Mucosa of descending colon (tissue), 3 donors: Measurements from ENCODE around the gene NAPB. TPM values are rescaled to one million over a fixed set of nuclear protein-coding genes. Genes with fewer than 3 reads are reported as not detected.
A peak's percentile ranks its signal among the peaks of the same experiment; 100 is the strongest.

Experiments
- ATAC-seq: fragments of 200-7000 bp; cut with Tn5 transposase; one replicate; pipeline ENCODE4 v1.9.1; 2020; ENCODE audit warnings: mild to moderate bottlenecking, moderate library complexity
- DNase-seq, 3 donors: peaks; one replicate each; pipeline ENCODE4 v3.0.0-alpha.2; 2020
- H3K36me3 ChIP-seq: fragments of 200-600 bp; one replicate; pipeline ENCODE4 v1.8.0; 2021; ENCODE audit warnings: low read depth, mild to moderate bottlenecking
- H3K4me1 ChIP-seq: fragments of 200-600 bp; one replicate; pipeline ENCODE4 v1.8.0; 2021; ENCODE audit warnings: low read depth, mild to moderate bottlenecking
- H3K4me3 ChIP-seq: fragments of 200-600 bp; one replicate; pipeline ENCODE4 v1.8.0; 2021; ENCODE audit warnings: mild to moderate bottlenecking
- H3K9me3 ChIP-seq: fragments of 200-600 bp; one replicate; pipeline ENCODE4 v1.8.0; 2021; ENCODE audit warnings: mild to moderate bottlenecking
- intact Hi-C, 2 donors: fragments of 100-400 bp; cut with DNase I in 1 of 2; cut with micrococcal nuclease in 1 of 2; formaldehyde crosslinking; loops; one replicate each; pipeline versions ENCODE4 v1.11.0 to v1.11.1; 2022; cut with DNase I, micrococcal nuclease
- total RNA-seq, 3 donors: library from RNA; stranded (reverse); fragmentation: NEBNext Ultra II Directional in 2 of 3; extraction: Animal tissue kit (Norgen Biotek cat#: 25700) in 2 of 3; gene quantifications; one replicate each; pipeline versions ENCODE4 v1.2.1 to v1.2.4, GENCODE V29; 2021 to 2023
- TF ChIP-seq, protein P1 (sequence below): fragments of 200-600 bp; IDR thresholded peaks from one replicate; pipeline ENCODE4 v1.8.0; 2022; ENCODE audit warnings: antibody characterized with exemption, mild to moderate bottlenecking
- donor health status: DM: no; HTN: no; CAD: no; lungs with moderate emphysema.
- donor health status: DM: no; HTN: no; CAD: no.
- donor health status: DM: no; HTN: yes; CAD: no.

The NAPB gene
- total RNA-seq, 3 donors from 2014 or later = 8.2 to 22.8 (median 8.9) TPM

GRCh38 chr20:23438661-23439060, 17.4 kb upstream of the NAPB start:
- DNase-seq = no peak
- peaks cover 3% of the 10 kb centered on the region for H3K4me1 ChIP-seq
- H3K36me3 ChIP-seq = no peaks in the 10 kb centered on the region
- TF ChIP-seq, protein P1, sequence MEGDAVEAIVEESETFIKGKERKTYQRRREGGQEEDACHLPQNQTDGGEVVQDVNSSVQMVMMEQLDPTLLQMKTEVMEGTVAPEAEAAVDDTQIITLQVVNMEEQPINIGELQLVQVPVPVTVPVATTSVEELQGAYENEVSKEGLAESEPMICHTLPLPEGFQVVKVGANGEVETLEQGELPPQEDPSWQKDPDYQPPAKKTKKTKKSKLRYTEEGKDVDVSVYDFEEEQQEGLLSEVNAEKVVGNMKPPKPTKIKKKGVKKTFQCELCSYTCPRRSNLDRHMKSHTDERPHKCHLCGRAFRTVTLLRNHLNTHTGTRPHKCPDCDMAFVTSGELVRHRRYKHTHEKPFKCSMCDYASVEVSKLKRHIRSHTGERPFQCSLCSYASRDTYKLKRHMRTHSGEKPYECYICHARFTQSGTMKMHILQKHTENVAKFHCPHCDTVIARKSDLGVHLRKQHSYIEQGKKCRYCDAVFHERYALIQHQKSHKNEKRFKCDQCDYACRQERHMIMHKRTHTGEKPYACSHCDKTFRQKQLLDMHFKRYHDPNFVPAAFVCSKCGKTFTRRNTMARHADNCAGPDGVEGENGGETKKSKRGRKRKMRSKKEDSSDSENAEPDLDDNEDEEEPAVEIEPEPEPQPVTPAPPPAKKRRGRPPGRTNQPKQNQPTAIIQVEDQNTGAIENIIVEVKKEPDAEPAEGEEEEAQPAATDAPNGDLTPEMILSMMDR = no peak
- H3K9me3 ChIP-seq = no peaks in the 10 kb centered on the region
- H3K4me3 ChIP-seq = no peak overlapping the region
- intact Hi-C loops = no loop called here
- no peak for ATAC-seq

- intact Hi-C loops = no loop called here
- DNase-seq (no peak), ATAC-seq (no peak)
- TF ChIP-seq, protein P1 = no peak
- H3K4me1 ChIP-seq = peaks cover 3% of the 10 kb centered on the region
- H3K9me3 ChIP-seq = no peaks in the 10 kb centered on the region
- no peak overlapping the region for H3K4me3 ChIP-seq
- no peaks in the 10 kb centered on the region for H3K36me3 ChIP-seq
These were observed 16.0 kb upstream of the NAPB start for GRCh38 chr20:23437126-23437899.

- no peak overlapping the region for H3K4me3 ChIP-seq
- intact Hi-C loops = no loop called here
- no peaks in the 10 kb centered on the region for H3K36me3 ChIP-seq
- peaks cover 3% of the 10 kb centered on the region for H3K4me1 ChIP-seq
- no peaks in the 10 kb centered on the region for H3K9me3 ChIP-seq
- TF ChIP-seq, protein P1 = no peak
- ATAC-seq (peak; percentile 61), DNase-seq (no peak)
These were observed 15.4 kb upstream of the NAPB start for GRCh38 chr20:23436681-23437080.

GRCh38 chr20:23435626-23436539, 14.6 kb upstream of the NAPB start:
- peaks cover 3% of the 10 kb centered on the region for H3K4me1 ChIP-seq
- TF ChIP-seq, protein P1 = no peak
- no peak overlapping the region for H3K4me3 ChIP-seq
- no peaks in the 10 kb centered on the region for H3K36me3 ChIP-seq
- DNase-seq (peak in 2 of 3 donors; percentile 62 to 68), ATAC-seq (peak; percentile 72)
- intact Hi-C loops = no loop called here
- no peaks in the 10 kb centered on the region for H3K9me3 ChIP-seq

GRCh38 chr20:23434521-23435313, 13.4 kb upstream of the NAPB start:
- H3K9me3 ChIP-seq = no peaks in the 10 kb centered on the region
- peaks cover 3% of the 10 kb centered on the region for H3K4me1 ChIP-seq
- DNase-seq = no peak
- TF ChIP-seq, protein P1 = no peak
- no peak overlapping the region for H3K4me3 ChIP-seq
- H3K36me3 ChIP-seq = no peaks in the 10 kb centered on the region
- ATAC-seq = no peak
- intact Hi-C loops = no loop called here
